DND-41 (cell line): Measurements from ENCODE around the gene OR2AG1.

Experiments
- EZH2 ChIP-seq: IDR thresholded peaks from 3 replicates; pipeline ENCODE4 v1.6.1; 2012; ENCODE audit warnings: borderline replicate concordance, low read depth, mild to moderate bottlenecking, moderate library complexity, low read length, inconsistent platforms; ENCODE audit not compliant: severe bottlenecking
- TF ChIP-seq, protein P1 (sequence below): IDR thresholded peaks from 2 replicates; pipeline ENCODE4 v1.5.1; 2012; ENCODE audit warnings: borderline replicate concordance, low read length, moderate library complexity, mild to moderate bottlenecking; ENCODE audit not compliant: poor library complexity, severe bottlenecking; ENCODE audit errors: extremely low read depth

DNA sequence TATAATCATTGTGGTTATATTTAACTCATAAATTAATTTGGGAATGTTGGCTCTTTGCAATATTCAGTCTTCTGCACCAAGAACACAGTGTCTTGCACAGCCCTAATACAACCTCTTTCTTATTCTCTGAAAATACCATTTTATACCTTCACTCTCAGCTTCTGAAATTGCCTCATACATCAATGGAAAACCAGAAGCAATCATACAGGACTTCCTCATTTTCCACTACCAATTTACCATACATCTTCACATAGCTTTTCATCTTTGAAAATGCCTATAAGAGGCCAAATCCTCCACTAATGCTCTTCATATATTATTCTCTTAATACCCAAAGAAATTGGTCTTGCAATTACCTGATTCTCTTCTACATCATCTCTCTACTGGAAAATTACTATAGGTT, 4.3 kb upstream of the OR2AG1 start:
- TF ChIP-seq, protein P1, sequence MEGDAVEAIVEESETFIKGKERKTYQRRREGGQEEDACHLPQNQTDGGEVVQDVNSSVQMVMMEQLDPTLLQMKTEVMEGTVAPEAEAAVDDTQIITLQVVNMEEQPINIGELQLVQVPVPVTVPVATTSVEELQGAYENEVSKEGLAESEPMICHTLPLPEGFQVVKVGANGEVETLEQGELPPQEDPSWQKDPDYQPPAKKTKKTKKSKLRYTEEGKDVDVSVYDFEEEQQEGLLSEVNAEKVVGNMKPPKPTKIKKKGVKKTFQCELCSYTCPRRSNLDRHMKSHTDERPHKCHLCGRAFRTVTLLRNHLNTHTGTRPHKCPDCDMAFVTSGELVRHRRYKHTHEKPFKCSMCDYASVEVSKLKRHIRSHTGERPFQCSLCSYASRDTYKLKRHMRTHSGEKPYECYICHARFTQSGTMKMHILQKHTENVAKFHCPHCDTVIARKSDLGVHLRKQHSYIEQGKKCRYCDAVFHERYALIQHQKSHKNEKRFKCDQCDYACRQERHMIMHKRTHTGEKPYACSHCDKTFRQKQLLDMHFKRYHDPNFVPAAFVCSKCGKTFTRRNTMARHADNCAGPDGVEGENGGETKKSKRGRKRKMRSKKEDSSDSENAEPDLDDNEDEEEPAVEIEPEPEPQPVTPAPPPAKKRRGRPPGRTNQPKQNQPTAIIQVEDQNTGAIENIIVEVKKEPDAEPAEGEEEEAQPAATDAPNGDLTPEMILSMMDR: no peak
- no peak for TF ChIP-seq EZH2
